Measurements from ENCODE around the gene ITPR1. TPM values are rescaled to one million over a fixed set of nuclear protein-coding genes. Genes with fewer than 3 reads are reported as not detected.

ITPR1 gene
- total RNA-seq, 1 donor from 2014 or later = 30.4 TPM

GRCh38 chr3:4644951-4645350, 151.8 kb downstream of the ITPR1 start:
- DNase-seq = no peak

GRCh38 chr3:4645468-4645867, 152.3 kb downstream of the ITPR1 start:
- no peak for DNase-seq

- DNase-seq = no peak
These were observed 154.3 kb downstream of the ITPR1 start for GRCh38 chr3:4647411-4647810.

- peak; percentile 5 for DNase-seq
These were observed 162.2 kb downstream of the ITPR1 start for GRCh38 chr3:4655145-4656045.

GRCh38 chr3:4656059-4656458, 162.9 kb downstream of the ITPR1 start:
- DNase-seq = peak; percentile 47

GRCh38 chr3:4656626-4657328, 163.6 kb downstream of the ITPR1 start:
- DNase-seq = no peak

- no peak for DNase-seq
These were observed 167.8 kb downstream of the ITPR1 start for GRCh38 chr3:4660936-4661335.

GRCh38 chr3:4664412-4664811, 171.3 kb downstream of the ITPR1 start:
- no peak for DNase-seq

- no peak for DNase-seq
These were observed 172.0 kb downstream of the ITPR1 start for GRCh38 chr3:4665197-4665596.

- no peak for DNase-seq
These were observed 172.9 kb downstream of the ITPR1 start for GRCh38 chr3:4666071-4666470.

- no peak for DNase-seq
These were observed 177.2 kb downstream of the ITPR1 start for GRCh38 chr3:4670352-4670751.

- no peak for DNase-seq
These were observed 179.7 kb downstream of the ITPR1 start for GRCh38 chr3:4672725-4673275.

- DNase-seq = no peak
These were observed 181.1 kb downstream of the ITPR1 start for GRCh38 chr3:4674216-4674615.

GRCh38 chr3:4675704-4676103, 182.6 kb downstream of the ITPR1 start:
- no peak for DNase-seq

GRCh38 chr3:4678320-4678719, 185.2 kb downstream of the ITPR1 start:
- no peak for DNase-seq

GRCh38 chr3:4680227-4680691, 187.1 kb downstream of the ITPR1 start:
- no peak for DNase-seq

GRCh38 chr3:4680871-4681300, 187.7 kb downstream of the ITPR1 start:
- no peak for DNase-seq

GRCh38 chr3:4681301-4681700, 188.2 kb downstream of the ITPR1 start:
- no peak for DNase-seq

- no peak for DNase-seq
These were observed 191.0 kb downstream of the ITPR1 start for GRCh38 chr3:4684117-4684516.

GRCh38 chr3:4684976-4685375, 191.8 kb downstream of the ITPR1 start:
- DNase-seq = no peak

GRCh38 chr3:4685673-4686345, 192.7 kb downstream of the ITPR1 start:
- DNase-seq = no peak

- DNase-seq = no peak
These were observed 193.5 kb downstream of the ITPR1 start for GRCh38 chr3:4686619-4687018.

- DNase-seq = no peak
These were observed 194.0 kb downstream of the ITPR1 start for GRCh38 chr3:4687167-4687566.
